HEK293 (cell line): ENCODE data around the gene CUL7.

Source experiments
- CTCF ChIA-PET: fragments of 350-600 bp; formaldehyde crosslinking; extraction: SDS; loops from one replicate; lab custom pipeline; 2021; ENCODE audit warnings: antibody characterized with exemption; lab: Yijun Ruan, JAX
- POLR2A ChIA-PET: fragments of 300-600 bp; formaldehyde crosslinking; extraction: SDS; loops from one replicate; lab custom pipeline; 2020; ENCODE audit warnings: antibody characterized with exemption, inconsistent platforms; lab: Yijun Ruan, JAX
- H3K27ac ChIP-seq: fragments of 200-500 bp; sonication (Bioruptor generic); 2 replicates; pipeline ENCODE4 v1.5.1; 2014; ENCODE audit warnings: low read depth, low read length, control low read depth, inconsistent platforms; ENCODE audit errors: extremely low read depth
- H3K36me3 ChIP-seq, 2 experiments: fragments of 200-500 bp in 1 of 2; sonication (Bioruptor generic) in 1 of 2; 1 replicate in 1 of 2; 2 replicates in 1 of 2; pipeline ENCODE4 v1.5.1; 2014 to 2017; ENCODE audit warnings: inconsistent platforms in 2 of 2, low read length in 2 of 2; ENCODE audit not compliant: control insufficient read depth in 2 of 2, insufficient read depth in 1 of 2
- H3K4me1 ChIP-seq: fragments of 200-500 bp; sonication (Bioruptor generic); 2 replicates; pipeline ENCODE4 v1.5.1; 2014; ENCODE audit warnings: mild to moderate bottlenecking, low read length, inconsistent platforms; ENCODE audit not compliant: control insufficient read depth, insufficient read depth
- H3K4me3 ChIP-seq: 2 replicates; pipeline ENCODE4 v1.5.1; 2011; ENCODE audit warnings: low read depth, mild to moderate bottlenecking, control low read depth, low read length, moderate library complexity
- H3K9me3 ChIP-seq: fragments of 200-500 bp; sonication (Bioruptor generic); 2 replicates; pipeline ENCODE4 v1.5.1; 2014; ENCODE audit warnings: low read depth, low read length, inconsistent platforms; ENCODE audit not compliant: control insufficient read depth, insufficient read depth
- CTCF ChIP-seq: fragments of 450-650 bp; formaldehyde crosslinking; IDR thresholded peaks from 2 replicates; pipeline ENCODE4 v1.5.1; 2016; ENCODE audit warnings: missing biosample characterization, missing genetic modification characterization
- GFI1B ChIP-seq: fragments of 450-650 bp; formaldehyde crosslinking; IDR thresholded peaks from 2 replicates; pipeline ENCODE4 v1.5.1; 2016; ENCODE audit warnings: missing biosample characterization, missing genetic modification characterization
- KLF1 ChIP-seq: fragments of 450-650 bp; formaldehyde crosslinking; IDR thresholded peaks from 2 replicates; pipeline ENCODE4 v1.5.1; 2016; ENCODE audit warnings: missing biosample characterization, missing genetic modification characterization
- KLF10 ChIP-seq: fragments of 450-650 bp; IDR thresholded peaks from 2 replicates; pipeline ENCODE4 v1.5.1; 2018; ENCODE audit warnings: missing biosample characterization, mild to moderate bottlenecking, missing genetic modification characterization
- PBX3 ChIP-seq: sonication (generic); formaldehyde crosslinking; IDR thresholded peaks from 2 replicates; pipeline ENCODE4 v1.8.1; 2022; ENCODE audit warnings: mild to moderate bottlenecking, moderate library complexity, missing genetic modification reagents
- SP2 ChIP-seq: fragments of 450-650 bp; formaldehyde crosslinking; IDR thresholded peaks from 2 replicates; pipeline ENCODE4 v1.5.1; 2016; ENCODE audit warnings: missing biosample characterization, missing genetic modification characterization
- TCF7L2 ChIP-seq: IDR thresholded peaks from 2 replicates; pipeline ENCODE4 v1.6.1; 2011; ENCODE audit warnings: low read depth, mild to moderate bottlenecking, inconsistent platforms, low read length, moderate library complexity, borderline replicate concordance
- ZBTB17 ChIP-seq: fragments of 450-650 bp; formaldehyde crosslinking; IDR thresholded peaks from 2 replicates; pipeline ENCODE4 v1.5.1; 2016; ENCODE audit warnings: missing biosample characterization, missing genetic modification characterization
- ZBTB44 ChIP-seq: fragments of 450-650 bp; IDR thresholded peaks from 2 replicates; pipeline ENCODE4 v1.5.1; 2018; ENCODE audit warnings: missing biosample characterization, mild to moderate bottlenecking, missing genetic modification characterization
- ZBTB48 ChIP-seq: fragments of 450-650 bp; formaldehyde crosslinking; IDR thresholded peaks from 2 replicates; pipeline ENCODE4 v1.5.1; 2016; ENCODE audit warnings: missing biosample characterization, missing genetic modification characterization
- ZBTB6 ChIP-seq: fragments of 450-650 bp; formaldehyde crosslinking; IDR thresholded peaks from 2 replicates; pipeline ENCODE4 v1.5.1; 2017; ENCODE audit warnings: missing biosample characterization, missing genetic modification characterization
- ZFP69B ChIP-seq: fragments of 450-650 bp; formaldehyde crosslinking; IDR thresholded peaks from 2 replicates; pipeline ENCODE4 v1.5.1; 2016; ENCODE audit warnings: missing biosample characterization, missing genetic modification characterization
- ZNF214 ChIP-seq: fragments of 450-650 bp; formaldehyde crosslinking; IDR thresholded peaks from 2 replicates; pipeline ENCODE4 v1.5.1; 2017; ENCODE audit warnings: missing biosample characterization, mild to moderate bottlenecking, missing genetic modification characterization, borderline replicate concordance
- ZNF292 ChIP-seq: fragments of 450-650 bp; formaldehyde crosslinking; IDR thresholded peaks from 2 replicates; pipeline ENCODE4 v1.5.1; 2016; ENCODE audit warnings: low read depth, missing biosample characterization, missing genetic modification characterization, borderline replicate concordance
- ZNF350 ChIP-seq: fragments of 450-650 bp; formaldehyde crosslinking; IDR thresholded peaks from 2 replicates; pipeline ENCODE4 v1.5.0; 2017; ENCODE audit warnings: missing biosample characterization, mild to moderate bottlenecking, missing genetic modification characterization
- ZNF366 ChIP-seq: fragments of 450-650 bp; formaldehyde crosslinking; conservative IDR thresholded peaks from 2 replicates; pipeline ENCODE4 v1.5.1; 2016; ENCODE audit warnings: missing biosample characterization, missing genetic modification characterization
- ZNF514 ChIP-seq: fragments of 450-650 bp; formaldehyde crosslinking; IDR thresholded peaks from 2 replicates; pipeline ENCODE4 v1.5.1; 2016; ENCODE audit warnings: missing biosample characterization, missing genetic modification characterization
- ZNF558 ChIP-seq: fragments of 450-650 bp; formaldehyde crosslinking; IDR thresholded peaks from 2 replicates; pipeline ENCODE4 v1.5.1; 2016; ENCODE audit warnings: missing biosample characterization, missing genetic modification characterization
- ZNF561 ChIP-seq: fragments of 450-650 bp; IDR thresholded peaks from 2 replicates; pipeline ENCODE4 v1.5.1; 2018; ENCODE audit warnings: missing biosample characterization, missing genetic modification characterization, borderline replicate concordance
- ZNF571 ChIP-seq: fragments of 450-650 bp; formaldehyde crosslinking; IDR thresholded peaks from 2 replicates; pipeline ENCODE4 v1.5.0; 2017; ENCODE audit warnings: missing biosample characterization, missing genetic modification characterization
- ZNF677 ChIP-seq: fragments of 450-650 bp; IDR thresholded peaks from 2 replicates; pipeline ENCODE4 v1.5.0; 2018; ENCODE audit warnings: missing biosample characterization, mild to moderate bottlenecking, missing genetic modification characterization, moderate library complexity
- ZNF747 ChIP-seq: fragments of 450-650 bp; formaldehyde crosslinking; IDR thresholded peaks from 2 replicates; pipeline ENCODE4 v1.5.1; 2016; ENCODE audit warnings: missing biosample characterization, missing genetic modification characterization
- ZNF768 ChIP-seq: fragments of 450-650 bp; formaldehyde crosslinking; IDR thresholded peaks from 2 replicates; pipeline ENCODE4 v1.5.1; 2018; ENCODE audit warnings: missing biosample characterization, mild to moderate bottlenecking, missing genetic modification characterization
- ZNF837 ChIP-seq: fragments of 450-650 bp; formaldehyde crosslinking; IDR thresholded peaks from 2 replicates; pipeline ENCODE4 v1.5.1; 2016; ENCODE audit warnings: missing biosample characterization, missing genetic modification characterization
- ZSCAN30 ChIP-seq: fragments of 450-650 bp; IDR thresholded peaks from 2 replicates; pipeline ENCODE4 v1.5.1; 2018; ENCODE audit warnings: missing biosample characterization, mild to moderate bottlenecking, missing genetic modification characterization, moderate library complexity

Gene CUL7

GRCh38 chr6:43026365-43026764 is 27.3 kb downstream of the CUL7 start:
- H3K9me3 ChIP-seq, result no peaks in the 10 kb centered on the region
- peaks cover 69 to 73% of the 10 kb centered on the region in 2 experiments for H3K36me3 ChIP-seq
- H3K4me1 ChIP-seq, result no peaks in the 10 kb centered on the region
- no peak for TF ChIP-seq ZNF768 (tag by site-specific recombination)
- no peak for TF ChIP-seq PBX3 (CRISPR knock-in tag)
- no peak for TF ChIP-seq ZNF514 (tag by site-specific recombination)
- no peak for TF ChIP-seq ZNF561 (tag by site-specific recombination)
- TF ChIP-seq CTCF (tag by site-specific recombination), result no peak
- TF ChIP-seq ZNF571 (tag by site-specific recombination), result no peak
- ChIA-PET CTCF (interaction anchor here (0.6 to 1.2 kb wide), 6 partner anchors 10 to 1052 kb away, joined by 3 to 5 read pairs (median 3); no protein-coding TSS in a partner anchor), POLR2A (interaction anchor here (1.1 to 9.2 kb wide), 4 partner anchors 9 to 27 kb away, joined by 3 to 66 read pairs (median 12); partner anchors contain the start of genes CUL7, KLHDC3 and MEA1)
- no peak overlapping the region for H3K27ac ChIP-seq
- H3K4me3 ChIP-seq, result no peak overlapping the region

GRCh38 chr6:43024436-43024835 is 29.2 kb downstream of the CUL7 start:
- Histone ChIP-seq H3K36me3 (peaks cover 71 to 79% of the 10 kb centered on the region in 2 experiments), H3K4me3 (no peak overlapping the region), H3K27ac (no peak overlapping the region)
- TF ChIP-seq TCF7L2 (no peak), ZNF350 (tag by site-specific recombination) (no peak), ZNF366 (tag by site-specific recombination) (no peak), ZNF214 (tag by site-specific recombination) (no peak), ZBTB48 (tag by site-specific recombination) (no peak), ZNF747 (no peak), ZNF837 (tag by site-specific recombination) (0 out of 2 replicates have a peak, but pooled peaks have one; percentile 3), ZFP69B (tag by site-specific recombination) (no peak), ZBTB17 (no peak)
- TF ChIP-seq, all 188 proteins: peak for 1
- peaks cover 9% of the 10 kb centered on the region for H3K4me1 ChIP-seq
- ChIA-PET POLR2A (interaction anchor here (0.9 to 9.2 kb wide), 5 partner anchors 10 to 119 kb away, joined by 3 to 66 read pairs (median 13); partner anchors contain the start of genes CUL7, KLC4, KLHDC3 and MEA1), CTCF (interaction anchor here (0.6 to 0.7 kb wide), 2 partner anchors 10 to 119 kb away, joined by 3 read pairs; no protein-coding TSS in a partner anchor)
- H3K9me3 ChIP-seq, result no peaks in the 10 kb centered on the region

GRCh38 chr6:43021270-43022047 is 32.2 kb downstream of the CUL7 start, which contains the start of gene RRP36:
RRP36 (plus strand) TSS chr6:43021623; CDS start chr6:43021655, 32 bp downstream.
- H3K9me3 ChIP-seq, result no peaks in the 10 kb centered on the region
- H3K4me3 ChIP-seq, result peak within 1 kb of the TSS; percentile 91
- POLR2A ChIA-PET, result interaction anchor here (0.5 to 9.2 kb wide), 23 partner anchors 8 to 1048 kb away, joined by 3 to 66 read pairs (median 5); partner anchors contain the start of genes CNPY3, CUL7, GNMT and KLC4
- CTCF ChIA-PET, result interaction anchor here (0.8 to 2.3 kb wide), 9 partner anchors 11 to 122 kb away, joined by 3 to 11 read pairs (median 4); no protein-coding TSS in a partner anchor
- H3K27ac ChIP-seq, result peak within 1 kb of the TSS; percentile 86
- H3K4me1 ChIP-seq, result peaks cover 9% of the 10 kb centered on the region
- peaks cover 58 to 79% of the 10 kb centered on the region in 2 experiments for H3K36me3 ChIP-seq
- TF ChIP-seq KLF1 (tag by site-specific recombination) (no peak), KLF10 (peak; percentile 46; the same call in 1 of the 2 replicates), ZNF558 (tag by site-specific recombination) (no peak), ZNF677 (tag by site-specific recombination) (no peak), ZNF292 (no peak), ZBTB44 (tag by site-specific recombination) (no peak), ZNF350 (tag by site-specific recombination) (no peak), SP2 (tag by site-specific recombination) (peak; percentile 72), ZSCAN30 (0 out of 2 replicates have a peak, but pooled peaks have one; percentile 3), GFI1B (tag by site-specific recombination) (no peak), ZBTB6 (tag by site-specific recombination) (no peak; the same call in 1 of the 2 replicates)
